ENCODE results near the gene SCN10A.

SCN10A gene

GRCh38 chr3:38816026-38816425 is at the start of gene SCN10A:
Gene SCN10A (minus strand): TSS chr3:38816217. CDS start chr3:38794010, 22,207 bp downstream.
- no peak for TF ChIP-seq CTCF (IDR thresholded peaks at IDR 0.05; ENCODE audit: low read length, missing control alignments)
- no peak within 1 kb of the TSS for H3K4me3 ChIP-seq (replicated peaks; ENCODE audit: low read depth, low read length)
- no peak for DNase-seq (ENCODE audit: low read depth)

GRCh38 chr3:38853011-38853410 is 37.0 kb upstream of the SCN10A start:
- no peak for DNase-seq (ENCODE audit: low read depth)
- H3K4me3 ChIP-seq (replicated peaks; ENCODE audit: low read depth, low read length) = no peak overlapping the region
- no peak for TF ChIP-seq CTCF (IDR thresholded peaks at IDR 0.05; ENCODE audit: low read length, missing control alignments)

GRCh38 chr3:38843898-38844297 is 27.9 kb upstream of the SCN10A start:
- H3K4me3 ChIP-seq (replicated peaks; ENCODE audit: low read depth, low read length) = no peak overlapping the region
- TF ChIP-seq CTCF (IDR thresholded peaks at IDR 0.05; ENCODE audit: low read length, missing control alignments) = peak; percentile 68
- peak; percentile 86 for DNase-seq (ENCODE audit: low read depth)

GRCh38 chr3:38842266-38842965 is 26.4 kb upstream of the SCN10A start:
- no peak for DNase-seq (ENCODE audit: low read depth)
- TF ChIP-seq CTCF (IDR thresholded peaks at IDR 0.05; ENCODE audit: low read length, missing control alignments) = no peak
- H3K4me3 ChIP-seq (replicated peaks; ENCODE audit: low read depth, low read length) = no peak overlapping the region

GRCh38 chr3:38840987-38841386 is 25.0 kb upstream of the SCN10A start:
- no peak overlapping the region for H3K4me3 ChIP-seq (replicated peaks; ENCODE audit: low read depth, low read length)
- no peak for DNase-seq (ENCODE audit: low read depth)
- peak; percentile 27 for TF ChIP-seq CTCF (IDR thresholded peaks at IDR 0.05; ENCODE audit: low read length, missing control alignments)

- no peak for DNase-seq (ENCODE audit: low read depth)
- no peak for TF ChIP-seq CTCF (IDR thresholded peaks at IDR 0.05; ENCODE audit: low read length, missing control alignments)
- no peak overlapping the region for H3K4me3 ChIP-seq (replicated peaks; ENCODE audit: low read depth, low read length)
Measured at GRCh38 chr3:38837358-38837757, 21.3 kb upstream of the SCN10A start.

GRCh38 chr3:38836561-38836960 is 20.5 kb upstream of the SCN10A start:
- DNase-seq (ENCODE audit: low read depth) = no peak
- TF ChIP-seq CTCF (IDR thresholded peaks at IDR 0.05; ENCODE audit: low read length, missing control alignments) = no peak
- no peak overlapping the region for H3K4me3 ChIP-seq (replicated peaks; ENCODE audit: low read depth, low read length)

All from fibroblast of pulmonary artery (primary cell).